GM12801 (cell line): ENCODE measurements around the gene NIPBL.

ENCODE experiments used
- CTCF ChIP-seq: IDR thresholded peaks from one replicate; pipeline ENCODE4 v1.5.1; 2011; ENCODE audit warnings: control low read depth; ENCODE audit not compliant: insufficient read length; ENCODE audit errors: extremely low read depth

The NIPBL gene

GRCh38 chr5:37037840-37038239 lies 161.3 kb downstream of the NIPBL start:
- TF ChIP-seq CTCF: no peak

- no peak for TF ChIP-seq CTCF
Measured at GRCh38 chr5:37039824-37040223, 163.3 kb downstream of the NIPBL start.

GRCh38 chr5:37043693-37044092 lies 167.1 kb downstream of the NIPBL start:
- TF ChIP-seq CTCF: no peak

- no peak for TF ChIP-seq CTCF
Measured at GRCh38 chr5:37044120-37044519, 167.6 kb downstream of the NIPBL start.

GRCh38 chr5:37045703-37046102 lies 169.1 kb downstream of the NIPBL start:
- no peak for TF ChIP-seq CTCF

GRCh38 chr5:37047947-37048346 lies 171.4 kb downstream of the NIPBL start:
- TF ChIP-seq CTCF: no peak

GRCh38 chr5:37054391-37054790 lies 177.8 kb downstream of the NIPBL start:
- TF ChIP-seq CTCF: no peak
